AG09309 (cell line): ENCODE data around the gene PTTG1IP.

Experiments
- DNase-seq: peaks from one replicate; pipeline ENCODE4 v3.0.0-alpha.2; 2010; ENCODE audit warnings: low read depth
- H3K4me3 ChIP-seq: 2 replicates; pipeline ENCODE4 v1.5.1; 2011; ENCODE audit warnings: mild to moderate bottlenecking, low read depth, low read length, moderate library complexity; ENCODE audit not compliant: control insufficient read depth
- TF ChIP-seq, protein P1 (sequence below): IDR thresholded peaks from 2 replicates; pipeline ENCODE4 v1.5.1; 2011; ENCODE audit warnings: mild to moderate bottlenecking, low read depth, low read length, inconsistent platforms; ENCODE audit not compliant: insufficient read depth, control insufficient read depth; ENCODE audit errors: missing control alignments

PTTG1IP gene

DNA sequence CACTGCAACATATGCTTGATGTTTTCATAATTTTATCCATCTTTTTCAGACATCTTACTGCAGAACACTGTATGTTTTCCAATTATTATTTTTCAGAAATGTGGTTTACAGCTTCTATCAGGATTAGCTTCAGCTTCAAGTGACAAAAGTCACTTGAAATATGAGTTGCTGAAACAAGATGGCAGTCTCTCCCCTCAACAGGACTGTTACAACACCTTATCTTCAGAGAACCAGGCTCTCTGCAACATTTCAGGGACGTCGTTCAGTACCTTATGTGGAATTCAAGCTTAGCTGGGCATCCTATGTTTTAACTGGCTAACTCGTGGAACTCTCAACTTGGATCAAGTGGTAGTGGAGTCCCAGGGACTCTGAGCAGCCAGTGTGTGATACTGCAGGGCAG, 69.8 kb downstream of the PTTG1IP start:
- no peak overlapping the region for H3K4me3 ChIP-seq
- DNase-seq = no peak
- TF ChIP-seq, protein P1, sequence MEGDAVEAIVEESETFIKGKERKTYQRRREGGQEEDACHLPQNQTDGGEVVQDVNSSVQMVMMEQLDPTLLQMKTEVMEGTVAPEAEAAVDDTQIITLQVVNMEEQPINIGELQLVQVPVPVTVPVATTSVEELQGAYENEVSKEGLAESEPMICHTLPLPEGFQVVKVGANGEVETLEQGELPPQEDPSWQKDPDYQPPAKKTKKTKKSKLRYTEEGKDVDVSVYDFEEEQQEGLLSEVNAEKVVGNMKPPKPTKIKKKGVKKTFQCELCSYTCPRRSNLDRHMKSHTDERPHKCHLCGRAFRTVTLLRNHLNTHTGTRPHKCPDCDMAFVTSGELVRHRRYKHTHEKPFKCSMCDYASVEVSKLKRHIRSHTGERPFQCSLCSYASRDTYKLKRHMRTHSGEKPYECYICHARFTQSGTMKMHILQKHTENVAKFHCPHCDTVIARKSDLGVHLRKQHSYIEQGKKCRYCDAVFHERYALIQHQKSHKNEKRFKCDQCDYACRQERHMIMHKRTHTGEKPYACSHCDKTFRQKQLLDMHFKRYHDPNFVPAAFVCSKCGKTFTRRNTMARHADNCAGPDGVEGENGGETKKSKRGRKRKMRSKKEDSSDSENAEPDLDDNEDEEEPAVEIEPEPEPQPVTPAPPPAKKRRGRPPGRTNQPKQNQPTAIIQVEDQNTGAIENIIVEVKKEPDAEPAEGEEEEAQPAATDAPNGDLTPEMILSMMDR = no peak

- peak overlapping the region; percentile 82 for H3K4me3 ChIP-seq
- TF ChIP-seq, protein P1 = no peak
- no peak for DNase-seq
These were observed 70.9 kb downstream of the PTTG1IP start for GRCh38 chr21:44802396-44803153.

GRCh38 chr21:44801468-44802395, 71.8 kb downstream of the PTTG1IP start, which contains the start of gene UBE2G2:
TSS of gene UBE2G2 (minus strand) at chr21:44801820. CDS start at chr21:44801748, 72 bp downstream.
- TF ChIP-seq, protein P1 = no peak
- DNase-seq = no peak
- peak within 1 kb of the TSS; percentile 82 for H3K4me3 ChIP-seq

GRCh38 chr21:44800971-44801467, 72.5 kb downstream of the PTTG1IP start:
- TF ChIP-seq, protein P1 = peak; percentile 26
- H3K4me3 ChIP-seq = peak overlapping the region; percentile 82
- DNase-seq = no peak

- H3K4me3 ChIP-seq = no peak overlapping the region; the same call in 1 of the 2 replicates
These were observed 73.4 kb downstream of the PTTG1IP start for GRCh38 chr21:44800103-44800502.

GRCh38 chr21:44799646-44800045, 73.8 kb downstream of the PTTG1IP start:
- DNase-seq = no peak
- TF ChIP-seq, protein P1 = no peak
- H3K4me3 ChIP-seq = no peak overlapping the region

More at GRCh38 chr21:44800103-44800502, 73.4 kb downstream of the PTTG1IP start:
- DNase-seq = no peak
- TF ChIP-seq, protein P1 = peak; percentile 63
